GM13976 (cell line): ENCODE results near the gene GPC4.
"Not testable (repeated sequence)": the region's sequence is repeated elsewhere in the genome, so short reads cannot be mapped to it uniquely, and the experiment has no call there.

Experiments used
- DNase-seq: peaks from one replicate; pipeline ENCODE4 v3.0.0; 2012; ENCODE audit warnings: low spot score
- in situ Hi-C: fragments of 300-500 bp; cut with MboI; formaldehyde crosslinking; loops from one replicate; pipeline ENCODE4 v1.12.0; 2022; ENCODE audit warnings: low sequenced_read_pairs, mixed read lengths, inconsistent platforms; ENCODE audit not compliant: unreplicated experiment
- TF ChIP-seq, protein P1 (sequence below): IDR thresholded peaks from 2 replicates; pipeline ENCODE4 v1.5.1; 2012; ENCODE audit warnings: borderline replicate concordance, mild to moderate bottlenecking; ENCODE audit not compliant: insufficient read depth; ENCODE audit errors: extremely low read depth, missing control alignments, control extremely low read depth

The GPC4 gene

DNA sequence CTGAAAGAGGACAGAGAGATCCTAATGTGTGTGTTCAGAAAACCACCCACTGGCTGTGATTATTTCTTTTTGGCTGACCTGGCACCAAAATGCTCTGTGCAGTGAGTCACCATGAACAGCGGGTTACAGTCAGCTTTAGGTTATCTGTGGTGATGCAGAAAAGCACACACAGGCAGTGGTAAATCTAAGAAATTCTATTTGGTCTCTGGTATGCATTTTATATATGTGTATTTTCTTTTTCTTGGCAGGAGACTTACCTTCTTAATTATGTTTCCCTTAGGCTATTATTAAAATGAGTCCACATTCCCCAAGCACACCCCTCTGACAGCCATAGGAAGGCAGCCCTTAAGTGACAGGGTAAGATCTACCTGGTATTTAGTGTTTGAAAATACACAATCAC lies 118.0 kb downstream of the GPC4 start:
- TF ChIP-seq, protein P1, sequence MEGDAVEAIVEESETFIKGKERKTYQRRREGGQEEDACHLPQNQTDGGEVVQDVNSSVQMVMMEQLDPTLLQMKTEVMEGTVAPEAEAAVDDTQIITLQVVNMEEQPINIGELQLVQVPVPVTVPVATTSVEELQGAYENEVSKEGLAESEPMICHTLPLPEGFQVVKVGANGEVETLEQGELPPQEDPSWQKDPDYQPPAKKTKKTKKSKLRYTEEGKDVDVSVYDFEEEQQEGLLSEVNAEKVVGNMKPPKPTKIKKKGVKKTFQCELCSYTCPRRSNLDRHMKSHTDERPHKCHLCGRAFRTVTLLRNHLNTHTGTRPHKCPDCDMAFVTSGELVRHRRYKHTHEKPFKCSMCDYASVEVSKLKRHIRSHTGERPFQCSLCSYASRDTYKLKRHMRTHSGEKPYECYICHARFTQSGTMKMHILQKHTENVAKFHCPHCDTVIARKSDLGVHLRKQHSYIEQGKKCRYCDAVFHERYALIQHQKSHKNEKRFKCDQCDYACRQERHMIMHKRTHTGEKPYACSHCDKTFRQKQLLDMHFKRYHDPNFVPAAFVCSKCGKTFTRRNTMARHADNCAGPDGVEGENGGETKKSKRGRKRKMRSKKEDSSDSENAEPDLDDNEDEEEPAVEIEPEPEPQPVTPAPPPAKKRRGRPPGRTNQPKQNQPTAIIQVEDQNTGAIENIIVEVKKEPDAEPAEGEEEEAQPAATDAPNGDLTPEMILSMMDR, result no peak
- in situ Hi-C loops, result no loop called here
- DNase-seq, result no peak

DNA sequence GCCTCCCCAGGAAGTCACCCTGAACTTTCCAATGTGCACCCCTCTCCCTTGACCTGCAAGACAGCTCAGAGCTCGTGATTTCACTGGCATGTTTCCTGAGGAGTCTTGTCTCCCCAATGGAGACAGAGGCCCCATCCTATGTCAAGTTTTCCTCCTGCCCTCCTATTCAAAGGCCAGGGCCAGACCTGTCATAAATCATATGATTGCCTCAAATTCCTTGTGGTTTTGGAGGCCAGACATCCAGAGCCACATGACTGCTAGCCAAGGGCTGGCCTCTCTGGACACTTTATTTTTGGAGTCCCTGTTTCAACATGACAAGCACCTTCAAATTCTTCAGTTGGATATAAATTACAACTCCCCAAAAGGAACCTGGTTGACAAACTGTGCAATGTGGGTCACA lies 121.2 kb downstream of the GPC4 start:
- TF ChIP-seq, protein P1, result no peak
- DNase-seq, result no peak
- in situ Hi-C loops, result no loop called here

DNA sequence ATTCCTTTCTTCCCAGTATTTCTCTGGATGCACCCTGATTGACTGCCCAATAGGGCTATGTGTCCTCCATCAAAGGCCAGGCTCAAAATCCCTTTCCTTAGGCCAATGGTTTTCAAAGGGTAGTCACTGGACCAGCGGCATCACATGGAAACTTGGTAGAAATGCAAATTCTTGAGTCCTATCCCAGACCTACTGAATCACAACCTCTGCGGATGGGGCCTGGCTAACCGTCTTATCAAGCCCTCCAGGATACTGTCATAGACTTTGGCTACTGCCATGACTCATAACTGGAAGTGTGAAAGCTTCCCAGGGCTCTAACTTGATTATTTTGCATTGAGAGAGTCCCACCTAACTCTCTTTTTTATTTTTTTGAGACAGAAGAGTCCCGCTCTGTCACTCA lies 125.2 kb downstream of the GPC4 start:
- TF ChIP-seq, protein P1, result no peak
- in situ Hi-C loops, result no loop called here
- no peak for DNase-seq

DNA sequence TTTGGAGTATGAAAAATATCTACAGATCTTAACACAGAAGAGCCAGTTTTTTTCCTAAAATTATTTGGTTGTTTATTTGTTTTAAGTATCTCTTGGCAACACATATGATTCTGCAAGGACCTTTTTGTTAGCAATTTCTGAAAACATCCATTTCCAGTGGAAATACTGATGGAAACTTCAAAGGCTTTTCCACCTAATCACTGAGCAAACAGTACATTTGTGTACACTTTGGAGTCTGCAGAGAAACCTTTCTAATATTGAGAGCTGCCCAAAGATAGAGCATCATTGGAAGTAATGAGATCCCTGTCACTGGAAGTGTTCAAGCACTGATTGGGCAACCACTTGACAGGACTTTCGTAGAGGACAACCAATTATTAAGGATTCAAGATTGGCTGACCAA lies 127.4 kb downstream of the GPC4 start:
- in situ Hi-C loops, result no loop called here
- TF ChIP-seq, protein P1, result no peak
- DNase-seq, result no peak

DNA sequence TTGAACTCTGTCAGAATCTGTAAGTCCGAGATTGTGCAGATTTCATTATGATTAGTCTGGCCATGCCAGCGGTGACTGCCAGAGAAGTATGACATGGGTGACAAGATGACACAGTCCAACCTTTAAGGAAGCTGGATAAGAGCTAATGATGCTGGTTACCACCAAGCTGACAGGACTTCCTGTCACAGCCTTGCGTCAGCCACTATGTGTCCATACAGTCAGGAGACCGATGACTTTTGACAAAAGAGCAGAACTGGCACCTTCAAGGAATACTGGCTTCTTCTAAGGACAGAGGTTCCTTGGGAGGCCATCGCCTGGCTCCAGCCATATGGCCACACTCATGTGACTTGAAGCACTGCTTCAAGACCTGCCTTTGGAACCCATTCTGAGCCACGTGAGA lies 129.9 kb downstream of the GPC4 start:
- DNase-seq, result no peak
- in situ Hi-C loops, result no loop called here
- TF ChIP-seq, protein P1, result no peak

DNA sequence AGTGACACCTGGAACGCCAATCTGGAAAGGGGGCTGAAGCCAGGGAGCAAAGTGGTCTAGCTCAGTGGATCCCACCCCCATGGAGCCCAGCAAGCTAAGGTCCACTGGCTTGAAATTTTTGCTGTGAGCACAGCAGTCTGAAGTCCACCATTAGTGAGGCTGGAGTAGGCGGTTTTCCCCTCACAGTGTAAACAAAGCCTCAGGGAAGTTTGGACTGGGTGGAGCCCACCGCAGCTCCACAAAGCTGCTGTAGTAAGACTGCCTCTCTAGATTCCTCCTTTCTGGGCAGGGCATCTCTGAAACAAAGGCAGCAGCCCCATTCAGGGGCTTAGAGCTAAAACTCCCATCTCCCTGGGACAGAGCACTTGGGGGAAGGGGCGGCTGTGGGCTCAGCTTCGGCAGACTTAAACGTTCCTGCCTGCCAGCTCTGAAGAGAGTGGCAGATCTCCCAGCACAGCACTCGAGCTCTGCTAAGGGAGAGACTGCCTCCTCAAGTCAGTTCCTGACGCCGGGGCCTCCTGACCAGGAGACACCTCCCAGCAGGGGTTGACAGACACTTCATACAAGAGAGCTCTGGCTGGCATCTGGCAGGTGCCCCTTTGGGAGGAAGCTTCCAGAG lies 136.1 kb downstream of the GPC4 start:
- in situ Hi-C loops, DNase-seq: not testable (repeated sequence)

DNA sequence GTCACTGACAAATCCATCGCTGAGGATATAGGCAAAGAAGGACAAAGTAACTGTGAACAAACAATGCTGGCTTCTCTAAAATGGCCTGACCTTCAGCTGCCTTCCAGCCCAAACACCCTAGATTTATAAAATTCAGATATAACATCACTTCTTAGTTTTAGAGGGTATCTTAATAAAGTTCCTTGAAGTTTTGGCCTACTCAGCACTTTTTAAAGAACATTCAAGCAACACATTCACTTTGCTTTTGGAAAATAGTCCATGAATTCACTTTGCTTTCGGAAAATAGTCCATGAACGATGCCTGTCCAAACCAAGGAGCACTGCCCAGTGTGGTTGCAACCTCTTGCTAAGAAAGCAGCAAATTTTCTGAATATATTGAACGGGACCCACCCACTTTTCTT lies 142.1 kb downstream of the GPC4 start:
- DNase-seq, result no peak
- TF ChIP-seq, protein P1, result no peak
- in situ Hi-C loops, result no loop called here
